SK-N-SH treated with all-trans-retinoic acid at 6 μM for 48 hours (cell line): Measurements from ENCODE around the gene MEIS3.
"Not testable (repeated sequence)": the region's sequence is repeated elsewhere in the genome, so short reads cannot be mapped to it uniquely, and the experiment has no call there.

Source experiments
- ATAC-seq: fragments of 200-7000 bp; cut with Tn5 transposase; 3 replicates; pipeline ENCODE4 v1.9.1; 2020; ENCODE audit warnings: mild to moderate bottlenecking, moderate library complexity
- ARNTL ChIP-seq: fragments of 450-650 bp; formaldehyde crosslinking; IDR thresholded peaks from 2 replicates; pipeline ENCODE4 v1.5.0; 2020; ENCODE audit warnings: low read depth, mild to moderate bottlenecking, moderate library complexity, borderline replicate concordance
- BACH2 ChIP-seq: fragments of 250-450 bp; sonication (Bioruptor Pico); IDR thresholded peaks from 2 replicates; pipeline ENCODE4 v1.9.0; 2021; ENCODE audit warnings: mild to moderate bottlenecking, borderline replicate concordance
- CREB5 ChIP-seq: fragments of 250-450 bp; sonication (Bioruptor Pico); IDR thresholded peaks from 2 replicates; pipeline ENCODE4 v1.5.1; 2020; ENCODE audit warnings: low read depth, mild to moderate bottlenecking, moderate library complexity
- CSDC2 ChIP-seq: fragments of 250-450 bp; sonication (Bioruptor Pico); IDR thresholded peaks from 2 replicates; pipeline ENCODE4 v1.5.0; 2020; ENCODE audit warnings: mild to moderate bottlenecking, moderate library complexity
- CSRNP3 ChIP-seq: fragments of 250-450 bp; sonication (Bioruptor Pico); IDR thresholded peaks from 2 replicates; pipeline ENCODE4 v1.5.1; 2021; ENCODE audit warnings: mild to moderate bottlenecking, moderate library complexity
- GLIS3 ChIP-seq: fragments of 250-450 bp; sonication (Bioruptor Pico); IDR thresholded peaks from 2 replicates; pipeline ENCODE4 v1.5.0; 2020; ENCODE audit warnings: mild to moderate bottlenecking, moderate library complexity
- ISL1 ChIP-seq: fragments of 250-450 bp; sonication (Bioruptor Pico); IDR thresholded peaks from 2 replicates; pipeline ENCODE4 v2.1.2; 2022; ENCODE audit warnings: mild to moderate bottlenecking, moderate library complexity
- OSR1 ChIP-seq: fragments of 250-450 bp; sonication (Bioruptor Pico); IDR thresholded peaks from 2 replicates; pipeline ENCODE4 v1.8.0; 2022; ENCODE audit warnings: moderate library complexity, mild to moderate bottlenecking, inconsistent platforms
- RARB ChIP-seq: fragments of 250-450 bp; sonication (Bioruptor Pico); IDR thresholded peaks from 2 replicates; pipeline ENCODE4 v1.8.0; 2021; ENCODE audit warnings: mild to moderate bottlenecking, moderate library complexity
- SNAI2 ChIP-seq: fragments of 250-450 bp; sonication (Bioruptor Pico); IDR thresholded peaks from 2 replicates; pipeline ENCODE4 v1.5.0; 2020; ENCODE audit warnings: mild to moderate bottlenecking, moderate library complexity
- TCF4 ChIP-seq: fragments of 250-450 bp; sonication (Bioruptor Pico); IDR thresholded peaks from 2 replicates; pipeline ENCODE4 v1.8.0; 2021; ENCODE audit warnings: mild to moderate bottlenecking, moderate library complexity, borderline replicate concordance
- TOX ChIP-seq: fragments of 250-450 bp; sonication (Bioruptor Pico); IDR thresholded peaks from 2 replicates; pipeline ENCODE4 v1.8.0; 2021; ENCODE audit warnings: mild to moderate bottlenecking, moderate library complexity, borderline replicate concordance
- ZC3H10 ChIP-seq: fragments of 250-450 bp; sonication (Bioruptor Pico); IDR thresholded peaks from 2 replicates; pipeline ENCODE4 v1.5.1; 2021; ENCODE audit warnings: mild to moderate bottlenecking, moderate library complexity
- ZFP3 ChIP-seq: fragments of 250-450 bp; sonication (Bioruptor Pico); IDR thresholded peaks from 2 replicates; pipeline ENCODE4 v1.5.0; 2020; ENCODE audit warnings: mild to moderate bottlenecking, moderate library complexity
- ZNF565 ChIP-seq: fragments of 450-650 bp; formaldehyde crosslinking; conservative IDR thresholded peaks from 2 replicates; pipeline ENCODE4 v1.5.0; 2020; ENCODE audit warnings: low read depth, mild to moderate bottlenecking, moderate library complexity
- ZNF70 ChIP-seq: fragments of 450-650 bp; formaldehyde crosslinking; IDR thresholded peaks from 2 replicates; pipeline ENCODE4 v1.5.0; 2020; ENCODE audit warnings: mild to moderate bottlenecking, moderate library complexity
- ZNF8 ChIP-seq: fragments of 450-650 bp; formaldehyde crosslinking; IDR thresholded peaks from 2 replicates; pipeline ENCODE4 v1.5.0; 2020; ENCODE audit warnings: mild to moderate bottlenecking, moderate library complexity
- TF ChIP-seq, protein P1 (sequence below): fragments of 250-450 bp; sonication (Bioruptor Pico); IDR thresholded peaks from 2 replicates; pipeline ENCODE4 v1.8.0; 2021; ENCODE audit warnings: low read depth, mild to moderate bottlenecking, moderate library complexity, borderline replicate concordance
- TF ChIP-seq, protein P2 (sequence below): fragments of 250-450 bp; sonication (Bioruptor Pico); IDR thresholded peaks from 2 replicates; pipeline ENCODE4 v1.8.0; 2020; ENCODE audit warnings: mild to moderate bottlenecking, moderate library complexity, borderline replicate concordance
- TF ChIP-seq, protein P3 (sequence below): fragments of 250-450 bp; sonication (Bioruptor Pico); IDR thresholded peaks from 2 replicates; pipeline ENCODE4 v1.5.0; 2020; ENCODE audit warnings: mild to moderate bottlenecking, moderate library complexity

MEIS3 gene

DNA sequence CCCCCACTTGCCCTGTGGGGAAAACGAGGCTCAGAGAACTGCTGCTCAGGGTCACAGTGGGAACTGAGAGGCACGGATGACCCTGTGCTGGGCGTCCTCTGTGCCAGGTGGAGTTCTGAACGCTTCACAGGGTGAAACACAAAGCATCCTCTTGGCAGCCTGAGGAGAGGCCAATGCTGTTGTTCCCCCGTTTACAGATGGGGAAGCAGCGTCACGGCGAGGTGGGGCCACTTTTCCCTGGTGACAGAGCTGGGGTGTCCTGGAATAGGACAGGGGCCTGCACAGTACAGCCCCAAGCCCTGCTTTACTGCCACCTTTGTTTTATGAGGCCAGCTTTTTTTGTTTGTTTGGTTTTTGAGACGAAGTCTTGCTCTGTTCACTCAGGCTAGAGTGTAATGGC is 48.1 kb downstream of the MEIS3 start:
- TF ChIP-seq ARNTL (CRISPR knock-in tag) (no peak), GLIS3 (no peak), ISL1 (CRISPR knock-in tag) (no peak), CREB5 (CRISPR knock-in tag) (no peak), ZNF565 (CRISPR knock-in tag) (no peak), ZFP3 (no peak), CSDC2 (CRISPR knock-in tag) (no peak), TOX (CRISPR knock-in tag) (no peak), CSRNP3 (no peak), SNAI2 (no peak), ZC3H10 (CRISPR knock-in tag) (no peak), TCF4 (no peak)
- TF ChIP-seq, protein P1, sequence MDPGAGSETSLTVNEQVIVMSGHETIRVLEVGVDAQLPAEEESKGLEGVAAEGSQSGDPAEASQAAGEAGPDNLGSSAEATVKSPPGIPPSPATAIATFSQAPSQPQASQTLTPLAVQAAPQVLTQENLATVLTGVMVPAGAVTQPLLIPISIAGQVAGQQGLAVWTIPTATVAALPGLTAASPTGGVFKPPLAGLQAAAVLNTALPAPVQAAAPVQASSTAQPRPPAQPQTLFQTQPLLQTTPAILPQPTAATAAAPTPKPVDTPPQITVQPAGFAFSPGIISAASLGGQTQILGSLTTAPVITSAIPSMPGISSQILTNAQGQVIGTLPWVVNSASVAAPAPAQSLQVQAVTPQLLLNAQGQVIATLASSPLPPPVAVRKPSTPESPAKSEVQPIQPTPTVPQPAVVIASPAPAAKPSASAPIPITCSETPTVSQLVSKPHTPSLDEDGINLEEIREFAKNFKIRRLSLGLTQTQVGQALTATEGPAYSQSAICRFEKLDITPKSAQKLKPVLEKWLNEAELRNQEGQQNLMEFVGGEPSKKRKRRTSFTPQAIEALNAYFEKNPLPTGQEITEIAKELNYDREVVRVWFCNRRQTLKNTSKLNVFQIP (CRISPR knock-in tag): no peak
- TF ChIP-seq, protein P2, sequence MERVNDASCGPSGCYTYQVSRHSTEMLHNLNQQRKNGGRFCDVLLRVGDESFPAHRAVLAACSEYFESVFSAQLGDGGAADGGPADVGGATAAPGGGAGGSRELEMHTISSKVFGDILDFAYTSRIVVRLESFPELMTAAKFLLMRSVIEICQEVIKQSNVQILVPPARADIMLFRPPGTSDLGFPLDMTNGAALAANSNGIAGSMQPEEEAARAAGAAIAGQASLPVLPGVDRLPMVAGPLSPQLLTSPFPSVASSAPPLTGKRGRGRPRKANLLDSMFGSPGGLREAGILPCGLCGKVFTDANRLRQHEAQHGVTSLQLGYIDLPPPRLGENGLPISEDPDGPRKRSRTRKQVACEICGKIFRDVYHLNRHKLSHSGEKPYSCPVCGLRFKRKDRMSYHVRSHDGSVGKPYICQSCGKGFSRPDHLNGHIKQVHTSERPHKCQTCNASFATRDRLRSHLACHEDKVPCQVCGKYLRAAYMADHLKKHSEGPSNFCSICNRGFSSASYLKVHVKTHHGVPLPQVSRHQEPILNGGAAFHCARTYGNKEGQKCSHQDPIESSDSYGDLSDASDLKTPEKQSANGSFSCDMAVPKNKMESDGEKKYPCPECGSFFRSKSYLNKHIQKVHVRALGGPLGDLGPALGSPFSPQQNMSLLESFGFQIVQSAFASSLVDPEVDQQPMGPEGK: no peak
- TF ChIP-seq, protein P3, sequence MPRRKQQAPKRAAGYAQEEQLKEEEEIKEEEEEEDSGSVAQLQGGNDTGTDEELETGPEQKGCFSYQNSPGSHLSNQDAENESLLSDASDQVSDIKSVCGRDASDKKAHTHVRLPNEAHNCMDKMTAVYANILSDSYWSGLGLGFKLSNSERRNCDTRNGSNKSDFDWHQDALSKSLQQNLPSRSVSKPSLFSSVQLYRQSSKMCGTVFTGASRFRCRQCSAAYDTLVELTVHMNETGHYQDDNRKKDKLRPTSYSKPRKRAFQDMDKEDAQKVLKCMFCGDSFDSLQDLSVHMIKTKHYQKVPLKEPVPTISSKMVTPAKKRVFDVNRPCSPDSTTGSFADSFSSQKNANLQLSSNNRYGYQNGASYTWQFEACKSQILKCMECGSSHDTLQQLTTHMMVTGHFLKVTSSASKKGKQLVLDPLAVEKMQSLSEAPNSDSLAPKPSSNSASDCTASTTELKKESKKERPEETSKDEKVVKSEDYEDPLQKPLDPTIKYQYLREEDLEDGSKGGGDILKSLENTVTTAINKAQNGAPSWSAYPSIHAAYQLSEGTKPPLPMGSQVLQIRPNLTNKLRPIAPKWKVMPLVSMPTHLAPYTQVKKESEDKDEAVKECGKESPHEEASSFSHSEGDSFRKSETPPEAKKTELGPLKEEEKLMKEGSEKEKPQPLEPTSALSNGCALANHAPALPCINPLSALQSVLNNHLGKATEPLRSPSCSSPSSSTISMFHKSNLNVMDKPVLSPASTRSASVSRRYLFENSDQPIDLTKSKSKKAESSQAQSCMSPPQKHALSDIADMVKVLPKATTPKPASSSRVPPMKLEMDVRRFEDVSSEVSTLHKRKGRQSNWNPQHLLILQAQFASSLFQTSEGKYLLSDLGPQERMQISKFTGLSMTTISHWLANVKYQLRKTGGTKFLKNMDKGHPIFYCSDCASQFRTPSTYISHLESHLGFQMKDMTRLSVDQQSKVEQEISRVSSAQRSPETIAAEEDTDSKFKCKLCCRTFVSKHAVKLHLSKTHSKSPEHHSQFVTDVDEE (CRISPR knock-in tag): no peak
- TF ChIP-seq, all 23 proteins: peak for 0

GRCh38 chr19:47370045-47370611 is 49.2 kb downstream of the MEIS3 start:
- ATAC-seq: no peak
- TF ChIP-seq RARB (CRISPR knock-in tag): no peak
- no peak for TF ChIP-seq TCF4
- no peak for TF ChIP-seq ISL1 (CRISPR knock-in tag)
- no peak for TF ChIP-seq BACH2 (CRISPR knock-in tag)
- no peak for TF ChIP-seq ARNTL (CRISPR knock-in tag)
- no peak for TF ChIP-seq ZNF8 (CRISPR knock-in tag)
- no peak for TF ChIP-seq CSDC2 (CRISPR knock-in tag)
- no peak for TF ChIP-seq OSR1 (CRISPR knock-in tag)
- no peak for TF ChIP-seq CREB5 (CRISPR knock-in tag)
- TF ChIP-seq, protein P3 (CRISPR knock-in tag): no peak
- no peak for TF ChIP-seq ZC3H10 (CRISPR knock-in tag)
- no peak for TF ChIP-seq ZFP3
- TF ChIP-seq, protein P2: no peak
- TF ChIP-seq GLIS3: no peak
- no peak for TF ChIP-seq ZNF565 (CRISPR knock-in tag)
- no peak for TF ChIP-seq ZNF70
- TF ChIP-seq, protein P1 (CRISPR knock-in tag): no peak

More for the DNA sequence above, 48.1 kb downstream of the MEIS3 start:
- ATAC-seq: no peak

DNA sequence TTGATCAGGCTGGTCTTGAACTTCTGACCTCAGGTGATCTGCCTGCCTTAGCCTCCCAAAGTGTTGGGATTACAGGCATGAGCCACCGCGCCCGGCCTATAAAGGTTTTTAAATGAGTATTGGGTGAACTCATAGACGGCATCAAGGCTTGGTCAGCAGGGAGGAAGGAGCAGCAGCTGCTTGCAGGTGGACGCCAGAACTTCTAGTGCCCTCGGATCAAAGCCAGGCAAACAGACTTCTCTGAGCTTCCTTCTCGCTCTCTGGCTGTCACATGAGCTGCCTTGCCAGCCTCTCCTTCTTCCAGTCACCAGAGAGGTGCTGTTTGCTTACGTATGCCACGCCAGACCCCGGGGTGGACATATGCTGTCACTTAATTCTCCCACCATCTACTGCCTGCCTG is 53.9 kb downstream of the MEIS3 start:
- not testable (repeated sequence) for ATAC-seq
